ENCODE measurements around the gene RAI1. TPM values are rescaled to one million over a fixed set of nuclear protein-coding genes. Genes with fewer than 3 reads are reported as not detected.

The RAI1 gene
- total RNA-seq, 1 experiment from 2014 or later, result 46.8 TPM

DNA sequence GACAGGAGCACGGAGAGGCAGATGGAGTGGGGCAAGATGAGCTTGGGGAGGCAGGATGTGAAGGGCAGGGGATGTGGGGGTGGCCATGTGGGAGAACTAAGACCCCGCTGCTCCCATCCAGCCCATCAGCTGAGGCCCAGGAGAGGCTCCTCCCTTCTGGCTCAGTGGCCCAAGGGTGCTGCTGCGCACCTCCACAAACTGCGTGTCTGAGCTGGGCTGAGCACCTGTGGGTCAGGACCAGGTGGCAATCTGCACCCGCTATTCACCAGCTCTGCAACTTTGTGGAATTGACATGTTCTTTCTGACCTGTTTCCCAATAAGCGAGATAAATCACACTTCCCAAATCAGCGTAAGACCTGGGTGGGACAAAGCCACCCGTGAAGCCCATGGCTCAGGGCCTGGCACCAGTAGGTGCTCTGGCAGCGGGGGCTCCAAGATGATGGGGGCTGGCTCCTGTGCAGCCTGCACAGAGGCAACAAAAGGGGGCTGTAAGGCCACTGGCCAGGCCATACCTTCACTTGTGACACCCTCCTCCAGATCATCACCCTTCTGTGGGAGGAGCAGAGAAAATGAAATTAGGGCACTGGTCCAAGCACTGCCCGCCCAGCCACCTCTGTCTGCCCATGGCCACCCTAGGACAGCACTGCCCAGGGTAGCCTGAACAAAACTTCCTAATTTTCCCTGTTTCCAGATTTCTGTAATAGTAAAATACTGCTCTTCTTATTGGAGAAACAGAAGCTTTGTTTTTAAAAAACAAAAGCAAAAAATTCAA lies 167.2 kb downstream of the RAI1 start:
- intact Hi-C loops (cut with micrococcal nuclease; ENCODE audit: unreplicated experiment), result no loop called here
- DNase-seq (ENCODE audit: low spot score), result no peak
- H3K27me3 ChIP-seq (replicated peaks; ENCODE audit: insufficient read depth, low read depth, low read length, poor library complexity), result no peaks in the 10 kb centered on the region
- no TSS peak for BruUV-seq (replicated peaks)
- CTCF ChIA-PET, result interaction anchor here (0.7 to 0.9 kb wide), 2 partner anchors 12 to 13 kb away, joined by 3 read pairs; no protein-coding TSS in a partner anchor
- TF ChIP-seq, protein P1, sequence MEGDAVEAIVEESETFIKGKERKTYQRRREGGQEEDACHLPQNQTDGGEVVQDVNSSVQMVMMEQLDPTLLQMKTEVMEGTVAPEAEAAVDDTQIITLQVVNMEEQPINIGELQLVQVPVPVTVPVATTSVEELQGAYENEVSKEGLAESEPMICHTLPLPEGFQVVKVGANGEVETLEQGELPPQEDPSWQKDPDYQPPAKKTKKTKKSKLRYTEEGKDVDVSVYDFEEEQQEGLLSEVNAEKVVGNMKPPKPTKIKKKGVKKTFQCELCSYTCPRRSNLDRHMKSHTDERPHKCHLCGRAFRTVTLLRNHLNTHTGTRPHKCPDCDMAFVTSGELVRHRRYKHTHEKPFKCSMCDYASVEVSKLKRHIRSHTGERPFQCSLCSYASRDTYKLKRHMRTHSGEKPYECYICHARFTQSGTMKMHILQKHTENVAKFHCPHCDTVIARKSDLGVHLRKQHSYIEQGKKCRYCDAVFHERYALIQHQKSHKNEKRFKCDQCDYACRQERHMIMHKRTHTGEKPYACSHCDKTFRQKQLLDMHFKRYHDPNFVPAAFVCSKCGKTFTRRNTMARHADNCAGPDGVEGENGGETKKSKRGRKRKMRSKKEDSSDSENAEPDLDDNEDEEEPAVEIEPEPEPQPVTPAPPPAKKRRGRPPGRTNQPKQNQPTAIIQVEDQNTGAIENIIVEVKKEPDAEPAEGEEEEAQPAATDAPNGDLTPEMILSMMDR (conservative IDR thresholded peaks at IDR 0.05; ENCODE audit: low read depth, low read length), result no peak
- no peak for TF ChIP-seq EZH2 (IDR thresholded peaks at IDR 0.05; ENCODE audit: borderline replicate concordance, low read depth, low read length, poor library complexity, severe bottlenecking)
- H3K36me3 ChIP-seq (ENCODE audit: insufficient read depth, low read length, poor library complexity, severe bottlenecking), result no peaks in the 10 kb centered on the region
- POLR2A ChIA-PET (ENCODE audit: low non-redundant PET), result no interaction called here
- peak overlapping the region; percentile 81 for H3K27ac ChIP-seq (ENCODE audit: low read depth, low read length, poor library complexity, severe bottlenecking)
- H3K4me1 ChIP-seq (ENCODE audit: insufficient read depth, low read length, poor library complexity, severe bottlenecking), result peaks cover 26% of the 10 kb centered on the region
- no peak overlapping the region for H3K4me3 ChIP-seq (ENCODE audit: low read depth, low read length, poor library complexity, severe bottlenecking)
- no peaks in the 10 kb centered on the region for H3K9me3 ChIP-seq (ENCODE audit: low read depth, low read length, poor library complexity, severe bottlenecking)

DNA sequence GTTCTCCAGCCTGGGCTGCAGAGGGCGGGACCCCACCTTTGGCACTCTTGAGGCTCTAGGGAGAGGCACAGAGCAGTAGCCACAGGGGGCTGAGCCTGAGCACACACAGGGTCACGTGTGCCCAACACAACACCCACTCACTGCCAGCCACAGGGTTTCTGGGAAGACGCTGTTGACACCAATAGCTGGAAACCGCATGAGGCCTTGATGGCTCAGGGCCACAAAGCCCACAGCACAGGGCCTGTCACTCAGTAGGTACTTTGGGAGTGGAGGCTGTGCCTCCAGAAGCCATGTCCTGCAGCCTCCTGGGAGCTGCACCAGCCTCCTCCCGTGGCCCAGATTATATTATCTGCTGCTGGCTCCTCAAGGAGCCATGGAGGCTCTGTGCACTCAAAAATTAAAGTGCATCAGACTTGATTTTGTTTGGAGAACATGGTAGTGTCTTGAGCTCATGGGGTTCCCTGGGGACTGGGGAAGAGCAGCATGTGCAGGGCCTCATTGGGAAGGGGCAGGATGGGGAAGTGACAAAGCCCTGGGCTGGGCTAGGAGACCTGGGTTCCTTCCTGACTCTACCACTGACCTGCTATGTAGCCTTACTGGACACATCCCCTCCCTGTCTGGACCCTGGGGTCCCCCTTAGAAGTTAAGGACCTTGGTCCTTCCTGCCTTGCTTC lies 168.0 kb downstream of the RAI1 start:
- CTCF ChIA-PET, result interaction anchor here (0.6 to 1.2 kb wide), 4 partner anchors 11 to 20 kb away, joined by 3 to 4 read pairs (median 3); no protein-coding TSS in a partner anchor
- Histone ChIP-seq H3K27ac (ENCODE audit: low read depth, low read length, poor library complexity, severe bottlenecking) (peak overlapping the region; percentile 81), H3K27me3 (replicated peaks; ENCODE audit: insufficient read depth, low read depth, low read length, poor library complexity) (no peaks in the 10 kb centered on the region), H3K9me3 (ENCODE audit: low read depth, low read length, poor library complexity, severe bottlenecking) (no peaks in the 10 kb centered on the region), H3K4me3 (ENCODE audit: low read depth, low read length, poor library complexity, severe bottlenecking) (no peak overlapping the region), H3K36me3 (ENCODE audit: insufficient read depth, low read length, poor library complexity, severe bottlenecking) (no peaks in the 10 kb centered on the region), H3K4me1 (ENCODE audit: insufficient read depth, low read length, poor library complexity, severe bottlenecking) (peaks cover 26% of the 10 kb centered on the region)
- intact Hi-C loops (cut with micrococcal nuclease; ENCODE audit: unreplicated experiment), result no loop called here
- no TSS peak for BruUV-seq (replicated peaks)
- TF ChIP-seq, protein P1 (conservative IDR thresholded peaks at IDR 0.05; ENCODE audit: low read depth, low read length), result no peak
- no peak for TF ChIP-seq EZH2 (IDR thresholded peaks at IDR 0.05; ENCODE audit: borderline replicate concordance, low read depth, low read length, poor library complexity, severe bottlenecking)
- POLR2A ChIA-PET (ENCODE audit: low non-redundant PET), result interaction anchor here (0.6 kb wide), 1 partner anchor 13 kb away, joined by 4 read pairs; no protein-coding TSS in a partner anchor
- DNase-seq (ENCODE audit: low spot score), result peak; percentile 74

DNA sequence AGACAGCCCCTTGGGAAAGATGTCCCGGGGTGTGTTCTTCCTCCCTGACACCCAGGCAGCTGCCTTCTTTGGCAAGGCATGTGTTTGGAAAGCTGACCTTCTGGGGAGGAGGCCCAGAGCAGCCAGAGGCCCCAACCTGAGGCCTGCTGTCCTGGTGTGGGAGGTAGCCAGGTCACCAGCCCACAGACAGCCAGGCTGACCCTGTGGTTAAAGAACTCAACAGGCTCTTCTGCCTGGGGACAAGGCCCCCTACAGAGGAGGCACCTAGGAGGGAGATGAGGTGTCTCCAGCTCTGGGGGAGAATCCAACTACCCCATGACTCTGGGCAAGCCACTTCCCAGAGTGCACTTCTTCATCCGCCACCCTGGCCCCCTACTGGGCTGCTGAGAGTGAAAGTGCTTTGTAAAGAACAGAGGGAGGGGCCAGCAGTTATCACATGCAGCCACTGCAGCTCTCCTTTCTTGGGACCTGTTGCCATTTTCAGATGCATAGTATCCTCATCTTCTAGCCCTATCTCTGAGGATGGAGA lies 168.7 kb downstream of the RAI1 start:
- H3K4me3 ChIP-seq (ENCODE audit: low read depth, low read length, poor library complexity, severe bottlenecking), result no peak overlapping the region
- peak overlapping the region; percentile 81 for H3K27ac ChIP-seq (ENCODE audit: low read depth, low read length, poor library complexity, severe bottlenecking)
- TF ChIP-seq, protein P1 (conservative IDR thresholded peaks at IDR 0.05; ENCODE audit: low read depth, low read length), result no peak
- TF ChIP-seq EZH2 (IDR thresholded peaks at IDR 0.05; ENCODE audit: borderline replicate concordance, low read depth, low read length, poor library complexity, severe bottlenecking), result no peak
- H3K36me3 ChIP-seq (ENCODE audit: insufficient read depth, low read length, poor library complexity, severe bottlenecking), result no peaks in the 10 kb centered on the region
- BruUV-seq (replicated peaks), result no TSS peak
- POLR2A ChIA-PET (ENCODE audit: low non-redundant PET), result interaction anchor here (0.6 kb wide), 1 partner anchor 14 kb away, joined by 4 read pairs; no protein-coding TSS in a partner anchor
- peak; percentile 93 for DNase-seq (ENCODE audit: low spot score)
- intact Hi-C loops (cut with micrococcal nuclease; ENCODE audit: unreplicated experiment), result no loop called here
- H3K4me1 ChIP-seq (ENCODE audit: insufficient read depth, low read length, poor library complexity, severe bottlenecking), result peaks cover 28% of the 10 kb centered on the region
- CTCF ChIA-PET, result interaction anchor here (0.6 to 1.2 kb wide), 2 partner anchors 10 to 19 kb away, joined by 3 to 4 read pairs; no protein-coding TSS in a partner anchor
- no peaks in the 10 kb centered on the region for H3K9me3 ChIP-seq (ENCODE audit: low read depth, low read length, poor library complexity, severe bottlenecking)
- no peaks in the 10 kb centered on the region for H3K27me3 ChIP-seq (replicated peaks; ENCODE audit: insufficient read depth, low read depth, low read length, poor library complexity)
